Caco-2 (cell line): ENCODE measurements around the gene SIPA1. TPM values are rescaled to one million over a fixed set of nuclear protein-coding genes. Genes with fewer than 3 reads are reported as not detected.
"Not testable (repeated sequence)": the region's sequence is repeated elsewhere in the genome, so short reads cannot be mapped to it uniquely, and the experiment has no call there.

Experiments
- BruUV-seq: library from RNA; stranded (reverse); fragments of 400-500 nt; replicated peaks from 2 replicates; lab custom pipeline; 2021; lab: Mats Ljungman, UMichigan
- CTCF ChIA-PET: fragments of 300-600 bp; sonication (Branson Sonifier 250); formaldehyde crosslinking; loops from one replicate; lab custom pipeline; 2022; ENCODE audit warnings: antibody characterized with exemption; lab: Charles Lee
- POLR2A ChIA-PET: fragments of 300-600 bp; sonication (Branson Sonifier 250); formaldehyde crosslinking; loops from one replicate; lab custom pipeline; 2022; ENCODE audit warnings: antibody characterized with exemption; lab: Charles Lee
- DNase-seq, 2 experiments: peaks; one replicate each; pipeline versions ENCODE4 v3.0.0 to v3.0.0-alpha.2; 2020 to 2022
- H3K27me3 ChIP-seq: replicated peaks from 2 replicates; pipeline ENCODE4 v1.6.0; 2011; ENCODE audit warnings: low read length; ENCODE audit not compliant: control insufficient read depth, insufficient read depth
- H3K36me3 ChIP-seq: 2 replicates; pipeline ENCODE4 v1.5.1; 2011; ENCODE audit warnings: low read length; ENCODE audit not compliant: control insufficient read depth, insufficient read depth
- H3K4me1 ChIP-seq: fragments of 250-450 bp; sonication (Bioruptor Pico); 2 replicates; pipeline ENCODE4 v1.5.1; 2020; ENCODE audit warnings: mild to moderate bottlenecking
- H3K4me3 ChIP-seq: 2 replicates; pipeline ENCODE4 v1.5.1; 2011; ENCODE audit warnings: low read depth, mild to moderate bottlenecking, control low read depth, low read length
- H3K9me3 ChIP-seq: fragments of 250-450 bp; sonication (Bioruptor Pico); 2 replicates; pipeline ENCODE4 v1.5.1; 2020; ENCODE audit warnings: mild to moderate bottlenecking, moderate library complexity
- H3K27ac Mint-ChIP-seq: one replicate; pipeline ENCODE4 v1.8.0; 2022; ENCODE audit warnings: mixed read lengths; ENCODE audit not compliant: unreplicated experiment
- H3K27me3 Mint-ChIP-seq: one replicate; pipeline ENCODE4 v1.8.0; 2022; ENCODE audit warnings: mixed read lengths; ENCODE audit not compliant: insufficient read depth, unreplicated experiment
- H3K36me3 Mint-ChIP-seq: one replicate; pipeline ENCODE4 v1.8.0; 2022; ENCODE audit warnings: mild to moderate bottlenecking, mixed read lengths; ENCODE audit not compliant: insufficient read depth, unreplicated experiment
- H3K4me1 Mint-ChIP-seq: one replicate; pipeline ENCODE4 v1.8.0; 2022; ENCODE audit warnings: low read depth, mixed read lengths; ENCODE audit not compliant: unreplicated experiment
- H3K4me3 Mint-ChIP-seq: one replicate; pipeline ENCODE4 v1.8.0; 2022; ENCODE audit warnings: mild to moderate bottlenecking, moderate library complexity, mixed read lengths; ENCODE audit not compliant: unreplicated experiment
- H3K9me3 Mint-ChIP-seq: one replicate; pipeline ENCODE4 v1.8.0; 2022; ENCODE audit warnings: mixed read lengths; ENCODE audit not compliant: unreplicated experiment
- CTCF ChIP-seq, 2 experiments: fragments of 200-600 bp in 1 of 2; IDR thresholded peaks; 1 replicate in 1 of 2; 2 replicates in 1 of 2; pipeline versions ENCODE4 v1.5.1 to v1.8.0; 2011 to 2022; ENCODE audit warnings: antibody characterized with exemption in 1 of 2, control low read depth in 1 of 2, inconsistent platforms in 1 of 2, low read depth in 1 of 2, low read length in 1 of 2, mild to moderate bottlenecking in 1 of 2, moderate library complexity in 1 of 2; ENCODE audit not compliant: insufficient read depth in 1 of 2, severe bottlenecking in 1 of 2, unreplicated experiment in 1 of 2
- intact Hi-C: fragments of 100-400 bp; cut with micrococcal nuclease; formaldehyde crosslinking; loops from one replicate; pipeline ENCODE4 v1.10.0; 2022; ENCODE audit not compliant: unreplicated experiment
- total RNA-seq: library from RNA; stranded (reverse); gene quantifications from 2 replicates; pipeline ENCODE4 v1.2.3, GENCODE V29; 2022

SIPA1 gene
- total RNA-seq, 1 experiment from 2014 or later = 30.5 TPM

- Histone ChIP-seq H3K36me3 (peaks cover 11% of the 10 kb centered on the region), H3K4me1 (peaks cover 16% of the 10 kb centered on the region; the same call in 1 of the 2 replicates), H3K27me3 (no peaks in the 10 kb centered on the region), H3K4me3 (no peak overlapping the region), H3K9me3 (no peaks in the 10 kb centered on the region)
- Mint-ChIP-seq H3K27me3 (no peaks in the 10 kb centered on the region), H3K4me1 (peaks cover 6% of the 10 kb centered on the region), H3K27ac (no peak overlapping the region), H3K9me3 (no peaks in the 10 kb centered on the region), H3K36me3 (peaks cover 58% of the 10 kb centered on the region), H3K4me3 (no peak overlapping the region)
- intact Hi-C loops = no loop called here
- POLR2A ChIA-PET = no interaction called here
- DNase-seq = no peak
- CTCF ChIA-PET = no interaction called here
- TF ChIP-seq CTCF (IDR thresholded peaks at IDR 0.05; ENCODE audit: insufficient read depth in 1 of 2, low read depth in 1 of 2, low read length in 1 of 2, severe bottlenecking in 1 of 2, unreplicated experiment in 1 of 2) = no peak
- BruUV-seq = no TSS peak
Measured at GRCh38 chr11:65660038-65660437, 22.1 kb downstream of the SIPA1 start.

- ChIA-PET POLR2A (interaction anchor here (0.5 to 0.6 kb wide), 3 partner anchors 150 to 213 kb away, joined by 5 to 7 read pairs (median 5); no protein-coding TSS in a partner anchor), CTCF (interaction anchor here (0.7 kb wide), 1 partner anchor 339 kb away, joined by 3 read pairs; no protein-coding TSS in a partner anchor)
- H3K27me3 ChIP-seq, BruUV-seq, H3K27ac Mint-ChIP-seq, DNase-seq, H3K9me3 ChIP-seq, H3K9me3 Mint-ChIP-seq, H3K4me3 Mint-ChIP-seq, intact Hi-C loops, H3K4me1 Mint-ChIP-seq, H3K27me3 Mint-ChIP-seq, H3K4me3 ChIP-seq: not testable (repeated sequence)
- H3K36me3 ChIP-seq = peaks cover 11% of the 10 kb centered on the region
- H3K36me3 Mint-ChIP-seq = peaks cover 50% of the 10 kb centered on the region
- peaks cover 16% of the 10 kb centered on the region; the same call in 1 of the 2 replicates for H3K4me1 ChIP-seq
Measured at GRCh38 chr11:65660908-65661307, 23.0 kb downstream of the SIPA1 start.

- H3K4me1 ChIP-seq = peaks cover 16% of the 10 kb centered on the region; the same call in 1 of the 2 replicates
- no peaks in the 10 kb centered on the region for H3K9me3 ChIP-seq
- peak overlapping the region; percentile 80 for H3K4me3 Mint-ChIP-seq
- POLR2A ChIA-PET = interaction anchor here (0.6 kb wide), 2 partner anchors 162 to 212 kb away, joined by 5 to 7 read pairs; no protein-coding TSS in a partner anchor
- DNase-seq = no peak
- peak overlapping the region; percentile 53 for H3K27ac Mint-ChIP-seq
- CTCF ChIA-PET = interaction anchor here (0.7 kb wide), 1 partner anchor 339 kb away, joined by 3 read pairs; no protein-coding TSS in a partner anchor
- peaks cover 11% of the 10 kb centered on the region for H3K36me3 ChIP-seq
- no peaks in the 10 kb centered on the region for H3K27me3 Mint-ChIP-seq
- peaks cover 6% of the 10 kb centered on the region for H3K4me1 Mint-ChIP-seq
- H3K27me3 ChIP-seq = no peaks in the 10 kb centered on the region
- BruUV-seq = no TSS peak
- H3K9me3 Mint-ChIP-seq = no peaks in the 10 kb centered on the region
- intact Hi-C loops = loop anchor here (2.0 kb wide), 2 partner anchors 39 to 47 kb away; partner anchors contain the start of genes MAP3K11 and PCNX3
- H3K36me3 Mint-ChIP-seq = peaks cover 41% of the 10 kb centered on the region
- peak overlapping the region; percentile 82 for H3K4me3 ChIP-seq
- no peak for TF ChIP-seq CTCF (IDR thresholded peaks at IDR 0.05; ENCODE audit: insufficient read depth in 1 of 2, low read depth in 1 of 2, low read length in 1 of 2, severe bottlenecking in 1 of 2, unreplicated experiment in 1 of 2)
Measured at GRCh38 chr11:65661599-65662246, 23.8 kb downstream of the SIPA1 start.
